Measurements from ENCODE around the gene RHO.
"Not testable (repeated sequence)": the region's sequence is repeated elsewhere in the genome, so short reads cannot be mapped to it uniquely, and the experiment has no call there.

RHO gene

GRCh38 chr3:129499604-129500333 lies 28.7 kb upstream of the RHO start:
- not testable (repeated sequence) for DNase-seq (ENCODE audit: low read depth in 2 of 2)

- DNase-seq (ENCODE audit: low read depth in 2 of 2) = no peak
Measured at GRCh38 chr3:129500334-129500658, 28.1 kb upstream of the RHO start.

- no peak for DNase-seq (ENCODE audit: low read depth in 2 of 2)
Measured at GRCh38 chr3:129501630-129502029, 26.8 kb upstream of the RHO start.

GRCh38 chr3:129502641-129503408 lies 25.6 kb upstream of the RHO start:
- DNase-seq (ENCODE audit: low read depth in 2 of 2) = no peak

- DNase-seq (ENCODE audit: low read depth in 2 of 2) = no peak
Measured at GRCh38 chr3:129503471-129504291, 24.8 kb upstream of the RHO start.

GRCh38 chr3:129504471-129505100 lies 23.9 kb upstream of the RHO start:
- DNase-seq (ENCODE audit: low read depth in 2 of 2) = no peak

- DNase-seq (ENCODE audit: low read depth in 2 of 2) = no peak
Measured at GRCh38 chr3:129505341-129505740, 23.1 kb upstream of the RHO start.

- DNase-seq (ENCODE audit: low read depth in 2 of 2) = no peak
Measured at GRCh38 chr3:129506231-129506742, 22.2 kb upstream of the RHO start.

- DNase-seq (ENCODE audit: low read depth in 2 of 2) = no peak
Measured at GRCh38 chr3:129507181-129507831, 21.1 kb upstream of the RHO start.

GRCh38 chr3:129512595-129512994 lies 15.8 kb upstream of the RHO start:
- DNase-seq (ENCODE audit: low read depth in 2 of 2) = no peak

GRCh38 chr3:129513705-129514104 lies 14.7 kb upstream of the RHO start:
- DNase-seq (ENCODE audit: low read depth in 2 of 2) = no peak

GRCh38 chr3:129514110-129514509 lies 14.3 kb upstream of the RHO start:
- no peak for DNase-seq (ENCODE audit: low read depth in 2 of 2)

GRCh38 chr3:129514563-129514962 lies 13.9 kb upstream of the RHO start:
- DNase-seq (ENCODE audit: low read depth in 2 of 2) = no peak

GRCh38 chr3:129515108-129515820 lies 13.2 kb upstream of the RHO start:
- not testable (repeated sequence) for DNase-seq (ENCODE audit: low read depth in 2 of 2)

- DNase-seq (ENCODE audit: low read depth in 2 of 2) = not testable (repeated sequence)
Measured at GRCh38 chr3:129515821-129516432, 12.5 kb upstream of the RHO start.

- no peak for DNase-seq (ENCODE audit: low read depth in 2 of 2)
Measured at GRCh38 chr3:129517516-129517915, 10.9 kb upstream of the RHO start.

- DNase-seq (ENCODE audit: low read depth in 2 of 2) = no peak
Measured at GRCh38 chr3:129518038-129518561, 10.3 kb upstream of the RHO start.

GRCh38 chr3:129518581-129518980 lies 9.9 kb upstream of the RHO start:
- DNase-seq (ENCODE audit: low read depth in 2 of 2) = no peak

- no peak for DNase-seq (ENCODE audit: low read depth in 2 of 2)
Measured at GRCh38 chr3:129519449-129519848, 9.0 kb upstream of the RHO start.
